UCSD-AML1 (cell line): Measurements from ENCODE around the gene TENM3.

Source experiments
- DNase-seq: peaks from one replicate; lab custom pipeline; 2025; ENCODE audit not compliant: unreplicated experiment; lab: John Stamatoyannopoulos, UW

TENM3 gene

DNA sequence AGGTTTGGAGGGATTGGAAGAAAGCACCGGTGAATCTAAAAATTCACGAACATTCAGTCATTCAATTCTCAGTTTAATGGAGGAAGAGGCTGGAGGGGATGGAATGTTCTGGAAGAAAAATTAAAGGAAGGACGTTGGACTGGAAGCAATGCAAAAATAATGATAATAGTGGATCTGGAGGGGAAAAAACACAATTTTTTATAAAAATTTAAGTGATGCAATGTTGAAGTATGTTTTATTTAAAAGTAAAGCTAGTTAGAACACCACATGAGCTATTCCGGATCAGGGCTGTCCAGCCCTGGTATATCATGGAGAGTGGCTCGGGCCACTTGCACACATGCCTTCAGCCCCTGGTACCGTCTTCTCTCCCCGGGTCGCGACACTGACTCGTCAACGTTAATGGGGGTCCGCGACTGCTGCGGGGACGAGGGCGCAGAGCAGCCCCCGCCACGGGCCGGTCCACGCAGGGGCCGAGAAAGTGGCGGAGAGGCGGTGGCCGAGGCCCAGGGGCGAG is 204.6 kb downstream of the TENM3 start:
- DNase-seq: no peak

DNA sequence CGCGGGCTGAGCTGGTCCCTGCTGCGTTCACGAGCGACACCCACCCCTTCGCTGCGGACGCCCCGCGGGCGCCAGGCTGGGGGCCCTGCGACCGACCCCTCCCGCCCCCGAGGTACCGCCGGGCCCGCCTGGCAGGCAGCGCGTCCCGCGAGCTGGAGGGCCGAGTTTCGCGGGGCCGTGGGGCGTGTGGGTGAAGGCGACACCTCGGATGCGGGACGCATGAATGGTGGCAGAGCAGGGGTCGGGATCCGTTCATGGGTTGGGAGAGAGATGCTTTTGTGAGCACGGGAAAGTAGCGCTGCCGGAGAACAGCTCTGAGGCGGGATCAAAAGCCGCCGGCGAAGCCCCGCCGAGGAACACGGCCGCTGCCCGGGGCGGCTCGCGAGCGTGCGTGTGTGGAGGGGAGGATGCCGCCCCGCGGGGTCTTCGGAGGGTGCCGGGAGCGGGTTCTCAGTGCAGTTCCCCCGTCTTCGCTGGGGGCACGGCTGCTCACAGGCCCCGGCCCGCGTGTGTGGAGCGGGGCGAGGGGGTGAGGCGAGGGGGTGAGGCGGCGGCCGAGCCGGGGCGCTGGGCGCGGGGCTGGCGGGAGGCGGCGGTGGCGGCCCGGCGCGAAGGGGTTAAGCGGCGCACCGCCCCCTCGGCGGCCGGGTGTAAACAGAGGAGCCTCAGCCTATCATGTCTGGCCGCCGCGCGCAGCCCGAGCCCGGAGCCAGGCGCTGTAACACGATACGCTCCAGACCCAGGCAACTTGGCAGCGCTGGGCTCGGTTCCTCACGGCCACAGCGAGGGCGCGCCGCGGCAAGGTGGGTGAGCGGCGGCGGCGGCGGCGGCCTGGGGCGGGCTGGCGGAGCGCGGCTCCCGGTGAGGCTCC is 205.3 kb downstream of the TENM3 start:
- peak; percentile 23 for DNase-seq

DNA sequence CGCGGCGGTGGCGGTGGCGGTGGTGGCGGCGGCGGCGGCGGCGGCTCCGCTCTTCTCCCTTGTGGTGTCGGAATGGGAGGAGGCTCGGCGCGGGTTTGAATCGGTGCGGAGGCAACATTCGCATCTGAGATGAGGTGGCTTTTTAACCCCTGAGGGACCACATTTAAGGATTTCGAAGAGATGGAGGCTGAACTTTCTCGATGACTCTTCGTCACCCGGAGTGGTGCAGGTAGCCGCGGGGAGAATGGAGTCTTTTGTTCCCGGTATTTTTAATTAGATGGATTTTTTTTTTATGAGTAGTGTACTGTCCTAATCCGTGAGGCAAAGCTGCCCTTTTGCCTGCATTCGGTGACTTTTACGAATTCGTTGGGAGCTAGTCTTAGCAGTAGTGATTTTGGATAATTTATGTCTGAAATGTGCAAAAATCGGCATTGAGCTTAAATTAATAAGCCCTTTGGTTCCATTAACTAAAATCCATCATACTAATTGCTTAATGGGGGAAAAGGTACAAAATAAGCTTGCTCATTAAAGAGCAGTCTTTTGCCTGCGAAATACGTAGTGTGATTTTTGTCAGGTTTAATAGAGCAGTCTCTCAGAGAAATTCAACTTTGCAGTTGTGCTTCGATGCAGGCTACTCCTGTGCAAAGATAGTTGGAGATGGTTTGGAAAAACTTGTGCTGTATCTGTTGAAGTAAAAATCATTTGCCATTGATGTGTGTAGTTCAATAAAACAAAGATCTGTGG is 206.2 kb downstream of the TENM3 start:
- DNase-seq: no peak

DNA sequence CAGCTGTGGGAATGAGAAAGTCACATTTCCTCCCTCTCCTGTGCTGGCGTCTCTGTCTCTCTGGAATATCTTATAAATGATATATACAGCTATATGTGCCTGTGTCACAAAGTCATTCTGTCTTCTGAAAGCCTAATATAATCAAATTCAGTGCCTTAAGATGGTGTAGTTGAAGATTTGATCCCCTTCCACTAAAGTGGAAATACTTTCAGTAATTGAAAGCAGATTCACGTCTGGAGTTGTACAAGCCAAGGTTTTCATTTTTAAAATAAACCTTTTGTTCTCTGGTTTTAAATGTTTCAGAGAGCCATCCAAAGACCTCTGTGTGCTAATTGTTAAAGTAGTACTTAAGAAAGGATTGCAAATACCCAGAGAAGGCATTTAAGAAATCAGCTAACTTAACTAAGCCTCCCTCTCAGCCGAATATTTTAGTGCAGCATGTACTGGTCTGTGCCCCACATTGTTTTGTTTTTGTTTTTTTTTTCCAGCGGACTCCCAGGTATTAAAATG is 206.8 kb downstream of the TENM3 start:
- no peak for DNase-seq

DNA sequence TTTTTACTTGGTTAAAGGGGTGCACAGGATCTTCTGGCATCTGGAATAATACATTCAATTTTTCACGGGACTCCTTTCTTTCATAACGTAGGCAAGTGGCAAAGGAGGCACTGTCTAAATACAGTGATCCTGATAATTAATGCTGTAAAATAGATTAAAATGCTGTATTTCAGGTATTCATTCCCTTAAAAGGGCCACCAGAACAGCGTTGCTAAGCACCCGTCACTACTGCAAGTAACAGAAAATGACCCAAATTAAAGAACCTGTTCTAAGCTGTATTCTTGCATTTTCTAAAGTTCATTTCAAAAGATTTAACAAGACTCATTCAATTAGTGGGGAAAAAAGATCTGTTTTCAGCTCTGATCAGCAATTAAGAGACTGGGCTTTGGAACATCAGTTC is 208.2 kb downstream of the TENM3 start:
- no peak for DNase-seq

DNA sequence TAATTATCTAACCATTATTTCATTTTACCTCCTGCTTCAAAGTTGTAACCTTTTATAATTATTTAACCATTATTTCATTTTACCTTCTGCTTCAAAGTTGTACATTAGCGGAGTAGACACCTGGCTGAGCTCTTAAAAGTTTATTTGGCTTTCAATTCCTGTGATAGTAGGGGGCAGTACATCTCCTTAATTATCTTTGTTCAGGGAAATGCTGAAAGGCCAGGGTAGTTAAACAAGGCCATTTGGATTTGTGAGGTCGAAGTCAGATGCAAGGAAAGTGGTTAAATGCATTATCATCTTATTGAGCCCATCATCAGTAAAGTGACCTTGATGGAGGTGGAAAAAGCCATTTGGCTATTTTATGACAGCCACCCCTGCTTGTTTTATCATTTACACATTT is 210.6 kb downstream of the TENM3 start:
- DNase-seq: no peak

DNA sequence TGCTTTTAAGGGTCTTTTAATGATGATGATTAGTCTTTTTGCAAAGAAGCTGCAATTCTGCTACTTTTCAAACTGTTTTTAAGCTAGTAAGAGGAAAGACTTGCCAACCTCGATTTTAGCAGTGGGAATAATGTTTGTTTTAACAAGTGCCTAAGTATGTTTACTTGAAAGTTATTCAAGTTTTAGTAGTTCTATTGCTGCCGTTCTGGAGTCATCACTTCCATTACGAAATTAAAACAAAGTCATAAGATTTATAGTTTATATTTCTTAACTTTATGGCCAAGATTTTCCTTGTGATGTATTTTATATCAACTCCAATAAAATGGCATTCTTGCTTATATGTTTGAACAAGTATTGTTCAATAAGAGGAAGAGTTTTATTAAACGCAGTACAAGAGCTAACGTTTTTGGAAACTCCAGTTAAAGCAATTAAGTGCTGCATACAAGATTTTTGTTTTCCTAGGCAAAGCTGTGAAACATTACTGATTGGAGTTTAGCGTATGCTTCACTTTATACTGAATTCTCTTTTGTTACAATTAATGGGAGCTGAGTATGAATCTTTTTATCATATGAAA is 211.3 kb downstream of the TENM3 start:
- no peak for DNase-seq

DNA sequence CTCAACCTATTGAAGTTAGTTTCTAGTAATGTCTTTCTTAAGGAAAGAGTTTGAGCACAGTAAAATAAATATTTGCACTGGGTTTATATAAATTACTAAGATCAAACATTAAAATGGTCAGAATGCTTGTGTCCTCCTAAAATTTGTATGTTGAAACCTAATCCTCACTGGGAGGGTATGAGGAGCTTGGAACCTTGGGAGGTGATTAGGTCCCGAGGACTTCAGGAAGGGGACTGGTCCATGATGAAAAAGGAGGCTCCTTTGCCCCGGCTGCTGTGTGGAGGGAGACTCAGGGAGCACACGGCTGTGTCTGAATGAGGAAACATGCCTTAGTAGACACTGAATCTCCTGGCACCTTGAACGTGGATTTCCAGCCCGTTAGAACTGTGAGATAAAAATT is 221.9 kb downstream of the TENM3 start:
- DNase-seq: no peak

DNA sequence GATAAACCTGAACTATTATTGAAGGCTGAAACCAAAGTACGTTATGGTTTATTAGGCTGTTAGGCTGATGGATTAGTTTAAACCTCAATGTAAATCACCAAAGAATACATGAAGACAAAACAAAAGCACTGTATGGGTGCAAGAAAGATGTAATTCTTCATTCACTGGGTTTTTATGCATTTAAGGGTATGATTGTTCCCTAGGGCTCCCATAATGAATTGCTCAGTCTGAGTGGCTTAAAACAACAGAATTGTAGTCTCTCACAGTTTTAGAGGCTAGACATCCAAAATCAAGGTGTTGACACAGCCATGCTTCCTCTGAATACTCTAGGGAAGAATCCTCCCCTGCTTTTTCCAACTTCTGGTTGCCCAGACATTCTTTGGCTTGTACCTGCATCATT is 222.8 kb downstream of the TENM3 start:
- no peak for DNase-seq

DNA sequence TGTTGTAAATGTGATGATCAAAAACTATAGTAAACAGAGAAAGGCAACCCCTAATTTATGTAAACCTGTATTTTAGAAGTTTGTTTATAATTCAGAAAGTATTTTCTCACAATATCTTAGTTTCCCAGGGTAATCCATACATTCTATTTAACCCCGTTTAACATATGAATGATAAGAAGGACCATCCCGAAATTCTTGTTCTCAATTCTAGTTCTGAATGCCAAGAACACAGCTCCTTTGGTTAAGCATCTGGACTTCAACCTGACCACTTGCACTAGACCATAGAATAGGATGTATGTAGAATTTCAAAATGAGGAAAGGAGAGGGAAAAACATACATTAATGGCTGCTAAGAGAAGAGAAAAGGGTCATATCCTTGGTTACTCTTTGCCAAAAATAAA is 227.0 kb downstream of the TENM3 start:
- no peak for DNase-seq

DNA sequence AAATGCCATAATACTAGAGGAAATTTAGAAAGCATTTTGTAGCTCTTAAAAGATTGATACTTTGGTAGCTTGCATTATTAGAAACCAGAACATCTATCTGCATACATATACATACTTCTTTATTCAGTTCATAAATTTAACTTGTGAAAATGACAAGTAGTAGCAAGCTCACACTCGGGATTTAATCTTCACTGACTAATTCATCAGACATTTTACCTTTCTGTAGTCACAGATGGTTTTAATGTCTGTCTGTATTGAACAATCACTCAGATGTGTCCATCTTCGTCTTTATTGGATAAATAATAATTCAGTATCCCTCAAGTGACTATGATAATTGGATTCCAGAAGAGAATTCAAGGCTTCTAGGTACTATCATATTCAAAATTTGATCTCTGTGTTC is 232.3 kb downstream of the TENM3 start:
- DNase-seq: no peak

DNA sequence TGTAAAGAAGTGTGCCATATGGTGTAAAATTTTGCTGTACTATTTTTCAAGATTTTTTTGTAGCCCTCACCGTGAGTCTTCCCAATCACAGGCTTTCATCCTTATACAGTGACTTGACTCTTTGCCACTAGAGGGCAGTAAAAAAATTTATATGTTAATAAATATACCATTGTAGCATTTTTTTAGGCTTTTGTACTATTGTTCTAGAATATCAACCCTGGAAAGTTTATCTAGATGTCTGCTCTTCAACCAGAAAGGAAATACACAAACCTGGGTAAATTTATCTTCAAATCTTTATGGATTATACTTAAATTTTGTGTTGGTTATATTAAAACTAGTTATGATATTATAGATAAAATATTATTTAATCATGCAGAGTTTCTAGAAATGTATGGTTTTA is 235.3 kb downstream of the TENM3 start:
- no peak for DNase-seq

DNA sequence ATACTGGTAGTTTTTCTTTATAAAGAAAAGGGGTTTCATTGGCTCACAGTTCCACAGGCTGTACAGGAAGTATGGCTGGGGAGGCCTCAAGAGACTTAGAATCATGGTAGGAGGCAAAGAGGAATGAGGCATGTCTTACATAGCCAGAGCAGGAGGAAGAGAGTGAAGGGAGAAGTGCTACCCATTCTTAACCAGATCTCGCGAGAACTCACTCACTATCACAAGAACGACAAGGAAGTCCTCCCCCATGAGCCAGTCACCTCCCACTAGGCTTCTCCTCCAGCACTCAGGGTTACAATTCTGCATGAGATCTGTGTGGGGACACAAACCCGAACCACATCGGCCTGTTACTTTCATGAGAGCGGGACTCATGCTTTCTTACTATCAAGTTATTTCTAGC is 240.5 kb downstream of the TENM3 start:
- DNase-seq: peak; percentile 5

DNA sequence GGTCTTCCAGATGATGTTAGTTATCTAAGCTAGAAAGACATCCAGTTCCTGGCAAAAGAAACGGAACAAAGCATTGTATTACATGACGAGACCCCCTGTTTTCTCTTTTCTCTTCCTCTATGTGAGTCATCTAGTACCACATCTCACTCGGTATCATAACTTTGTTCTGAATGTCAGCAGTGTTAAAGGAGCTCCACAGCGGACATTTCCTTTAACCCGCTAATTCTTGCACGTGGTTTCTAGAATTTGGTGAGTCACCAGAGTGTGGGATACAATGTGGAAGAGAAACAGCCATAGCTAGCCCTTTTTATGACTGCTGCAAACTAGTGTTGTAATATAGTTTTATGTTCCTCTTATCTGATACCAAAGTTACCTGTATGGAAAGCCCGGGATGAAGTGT is 243.7 kb downstream of the TENM3 start:
- DNase-seq: no peak

DNA sequence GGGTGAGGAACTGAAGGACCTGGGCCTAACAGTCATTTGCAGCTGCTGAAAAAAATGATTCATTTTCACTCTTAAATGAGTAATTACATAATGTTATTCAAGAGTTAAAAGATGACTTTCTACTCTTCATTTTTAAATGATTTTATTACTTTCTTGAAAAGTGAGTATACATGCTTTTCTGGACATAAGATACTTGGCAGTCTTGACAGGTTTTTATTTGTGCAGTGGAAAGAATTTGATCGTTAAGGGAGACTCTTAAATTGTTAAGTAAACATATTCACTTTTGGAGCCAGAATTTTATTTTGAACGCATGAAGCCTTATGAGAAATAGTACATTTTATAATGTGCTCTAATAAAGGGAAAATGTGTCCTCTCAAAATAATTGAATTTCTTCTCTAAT is 245.7 kb downstream of the TENM3 start:
- no peak for DNase-seq

DNA sequence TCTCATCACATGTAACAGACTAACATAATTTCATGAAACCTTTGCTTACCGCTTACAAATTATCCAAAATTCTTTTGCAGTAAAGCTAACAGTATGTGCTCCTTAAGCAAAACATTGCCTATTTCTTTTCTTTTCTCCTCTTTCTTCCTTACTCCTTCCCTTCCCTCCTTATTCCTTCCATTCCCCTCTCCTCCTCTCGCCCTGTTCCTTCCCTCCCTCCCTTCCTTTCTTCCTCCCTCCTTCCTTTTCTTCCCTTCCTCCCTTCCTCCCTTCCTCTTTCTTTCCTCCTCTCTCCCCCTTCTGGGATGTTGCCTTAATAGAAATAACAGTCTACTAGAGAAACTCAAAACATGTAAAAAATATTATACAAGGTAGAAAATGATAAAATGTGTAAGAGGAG is 246.4 kb downstream of the TENM3 start:
- DNase-seq: no peak

DNA sequence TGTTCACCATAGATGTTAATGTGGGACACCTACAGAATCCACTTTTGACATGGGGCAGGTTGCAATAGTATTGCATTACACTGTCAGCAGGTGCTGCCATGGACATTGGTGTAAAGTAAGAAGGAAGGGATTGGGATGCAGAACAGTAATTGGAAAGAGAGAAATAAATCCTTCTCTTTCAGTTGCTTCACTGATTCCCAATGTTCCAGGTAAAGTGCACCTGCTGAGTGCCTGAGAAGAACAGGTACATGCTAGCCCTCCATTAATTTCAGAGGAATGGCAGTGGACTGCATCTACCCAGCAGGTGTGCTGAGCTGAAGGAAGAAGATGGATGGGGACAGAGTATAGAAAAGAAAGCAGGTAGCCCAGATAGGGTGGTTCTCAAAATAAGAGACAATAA is 248.5 kb downstream of the TENM3 start:
- no peak for DNase-seq

DNA sequence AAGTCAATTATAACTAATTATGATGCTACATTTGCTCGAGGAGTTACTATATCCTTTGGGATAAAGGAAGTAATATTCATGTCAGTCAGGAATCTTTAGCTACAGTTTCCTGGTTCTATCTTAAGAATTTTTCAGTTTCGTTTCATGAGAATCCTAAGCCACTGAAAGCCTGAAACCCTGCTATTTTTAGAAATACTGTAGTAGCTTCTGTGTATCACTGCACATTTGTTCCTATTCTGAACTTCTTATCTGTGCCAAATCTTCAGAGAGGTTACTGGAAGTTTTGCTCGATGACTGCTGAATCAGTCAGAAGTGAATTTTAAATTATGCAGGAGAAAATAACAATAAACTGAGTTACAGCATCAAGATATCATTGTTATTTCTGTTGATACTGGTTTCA is 249.2 kb downstream of the TENM3 start:
- no peak for DNase-seq

DNA sequence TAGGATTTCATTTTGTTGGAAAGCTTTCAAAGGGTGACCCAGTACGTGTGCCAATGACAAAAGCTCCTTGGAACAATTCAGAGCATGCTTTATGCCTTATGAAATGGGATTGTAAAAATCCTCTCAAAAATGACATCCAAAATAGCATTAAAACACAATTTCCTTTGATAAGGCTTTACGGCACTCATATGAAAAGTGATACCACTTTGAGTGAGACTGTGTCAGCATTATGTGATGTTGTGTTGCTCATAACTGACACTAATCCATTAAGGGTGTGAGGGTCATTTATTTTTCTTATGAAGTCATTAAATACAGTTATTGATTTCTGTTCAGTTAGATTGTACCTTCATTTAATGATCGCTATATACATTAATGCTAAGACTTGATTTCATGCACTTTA is 250.2 kb downstream of the TENM3 start:
- no peak for DNase-seq

DNA sequence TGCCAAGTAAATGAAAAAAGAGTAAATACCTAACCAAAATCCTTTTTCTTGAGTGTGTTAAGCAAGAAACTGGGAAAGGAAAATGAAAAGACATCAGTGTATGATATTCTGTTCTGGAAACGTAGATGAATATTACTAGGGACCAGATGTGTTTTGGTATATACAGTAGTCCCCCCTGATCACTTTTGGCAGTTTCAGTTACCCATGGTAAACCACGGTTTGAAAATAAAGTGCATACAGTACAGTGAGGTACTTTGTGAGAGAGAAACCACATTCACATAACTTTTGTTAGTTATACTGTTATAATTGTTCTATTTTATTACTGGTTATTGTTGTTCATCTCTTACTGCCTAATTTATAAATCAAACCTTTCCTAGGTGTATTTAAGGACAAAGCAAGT is 250.9 kb downstream of the TENM3 start:
- DNase-seq: no peak

DNA sequence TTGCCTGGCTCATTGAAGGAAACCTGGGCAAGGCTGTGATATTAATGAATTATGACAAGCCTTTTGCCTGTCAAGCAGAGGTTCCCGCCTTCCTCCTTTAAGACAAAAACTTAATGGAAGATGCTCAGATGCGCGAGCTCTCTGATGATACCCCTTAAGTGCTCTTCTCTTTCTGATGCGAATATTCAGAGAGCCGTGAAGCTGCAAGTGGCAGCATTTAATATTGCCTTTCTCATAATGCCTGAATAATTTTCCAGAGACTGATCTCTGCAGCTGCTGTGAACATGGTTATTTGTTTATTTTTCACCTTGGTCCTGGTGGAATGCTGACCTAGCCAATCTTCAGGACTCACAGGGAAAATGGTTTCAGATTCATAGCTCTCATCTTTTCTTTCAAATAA is 251.8 kb downstream of the TENM3 start:
- DNase-seq: no peak
